ENCODE data around the gene SMIM36.

Gene SMIM36

GRCh38 chr17:55443904-55444303 lies 67.3 kb downstream of the SMIM36 start:
- TF ChIP-seq, protein P1, sequence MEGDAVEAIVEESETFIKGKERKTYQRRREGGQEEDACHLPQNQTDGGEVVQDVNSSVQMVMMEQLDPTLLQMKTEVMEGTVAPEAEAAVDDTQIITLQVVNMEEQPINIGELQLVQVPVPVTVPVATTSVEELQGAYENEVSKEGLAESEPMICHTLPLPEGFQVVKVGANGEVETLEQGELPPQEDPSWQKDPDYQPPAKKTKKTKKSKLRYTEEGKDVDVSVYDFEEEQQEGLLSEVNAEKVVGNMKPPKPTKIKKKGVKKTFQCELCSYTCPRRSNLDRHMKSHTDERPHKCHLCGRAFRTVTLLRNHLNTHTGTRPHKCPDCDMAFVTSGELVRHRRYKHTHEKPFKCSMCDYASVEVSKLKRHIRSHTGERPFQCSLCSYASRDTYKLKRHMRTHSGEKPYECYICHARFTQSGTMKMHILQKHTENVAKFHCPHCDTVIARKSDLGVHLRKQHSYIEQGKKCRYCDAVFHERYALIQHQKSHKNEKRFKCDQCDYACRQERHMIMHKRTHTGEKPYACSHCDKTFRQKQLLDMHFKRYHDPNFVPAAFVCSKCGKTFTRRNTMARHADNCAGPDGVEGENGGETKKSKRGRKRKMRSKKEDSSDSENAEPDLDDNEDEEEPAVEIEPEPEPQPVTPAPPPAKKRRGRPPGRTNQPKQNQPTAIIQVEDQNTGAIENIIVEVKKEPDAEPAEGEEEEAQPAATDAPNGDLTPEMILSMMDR (conservative IDR thresholded peaks at IDR 0.05; ENCODE audit: low read depth), result no peak
- no peak overlapping the region for H3K27ac ChIP-seq
- no peak for DNase-seq (ENCODE audit: low spot score)
- ChIA-PET CTCF (no interaction called here), POLR2A (ENCODE audit: low non-redundant PET) (no interaction called here)

DNA sequence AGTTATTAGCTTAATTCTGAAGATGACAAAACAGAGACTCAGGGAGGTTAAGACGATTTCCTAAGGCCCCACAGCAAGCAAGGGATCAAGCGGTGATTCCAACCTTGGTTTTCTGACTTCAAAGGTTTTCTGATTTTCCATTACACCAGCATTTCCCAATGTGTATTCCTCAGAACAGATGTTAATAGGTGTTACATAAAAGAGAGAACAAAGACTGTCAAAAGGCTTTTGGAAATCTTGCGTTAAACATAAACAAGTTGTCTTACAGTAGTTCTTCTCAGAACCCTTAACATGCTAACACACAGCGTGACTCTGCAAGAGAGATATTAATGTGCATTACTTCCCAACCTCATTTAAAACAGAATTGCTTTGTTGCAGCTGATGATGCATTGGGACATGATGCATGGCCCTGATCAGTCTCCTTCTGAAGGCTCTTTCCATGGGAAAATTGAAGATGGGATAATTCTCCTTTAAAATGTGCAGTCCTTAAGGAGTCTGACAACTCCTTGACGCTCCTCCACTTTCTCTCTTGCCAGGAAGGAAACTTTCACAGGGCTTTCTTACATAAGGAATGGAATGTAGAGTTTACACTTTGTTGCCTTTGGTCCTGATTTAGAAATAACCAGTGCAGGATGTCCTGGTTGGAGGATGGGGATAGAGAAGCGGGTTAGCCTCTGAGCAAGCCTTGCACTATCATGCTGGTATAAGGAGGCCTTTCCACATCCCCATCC lies 68.1 kb downstream of the SMIM36 start:
- DNase-seq (ENCODE audit: low spot score), result no peak
- H3K27ac ChIP-seq, result no peak overlapping the region
- TF ChIP-seq, protein P1 (conservative IDR thresholded peaks at IDR 0.05; ENCODE audit: low read depth), result no peak
- POLR2A ChIA-PET (ENCODE audit: low non-redundant PET), result no interaction called here
- CTCF ChIA-PET, result interaction anchor here (1.2 kb wide), 1 partner anchor 71 kb away, joined by 3 read pairs; no protein-coding TSS in a partner anchor

GRCh38 chr17:55442462-55442861 lies 68.8 kb downstream of the SMIM36 start:
- POLR2A ChIA-PET (ENCODE audit: low non-redundant PET), result no interaction called here
- H3K27ac ChIP-seq, result no peak overlapping the region
- TF ChIP-seq, protein P1 (conservative IDR thresholded peaks at IDR 0.05; ENCODE audit: low read depth), result no peak

DNA sequence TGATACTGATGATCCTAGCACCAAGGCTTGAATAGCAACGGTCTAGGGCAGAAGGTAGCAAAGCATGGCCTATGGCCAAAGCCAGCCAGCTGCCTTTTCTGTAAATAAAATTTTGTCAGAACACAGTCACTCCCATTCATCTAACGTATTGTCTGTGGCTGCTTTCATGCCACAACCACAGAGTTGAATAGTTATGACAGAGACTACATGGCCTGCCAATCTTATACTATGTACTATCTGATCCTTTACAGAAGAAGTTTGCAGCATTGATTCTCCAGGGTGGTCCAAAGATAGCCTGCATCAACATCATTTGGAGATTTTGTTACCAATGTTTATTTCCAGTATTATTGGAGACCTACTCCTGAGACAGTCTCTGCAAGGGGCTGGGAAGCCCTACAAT lies 69.7 kb downstream of the SMIM36 start:
- CTCF ChIA-PET, result interaction anchor here (0.5 kb wide), 1 partner anchor 456 kb away, joined by 5 read pairs; no protein-coding TSS in a partner anchor
- no peak overlapping the region for H3K27ac ChIP-seq
- POLR2A ChIA-PET (ENCODE audit: low non-redundant PET), result no interaction called here
- no peak for DNase-seq (ENCODE audit: low spot score)
- TF ChIP-seq, protein P1 (conservative IDR thresholded peaks at IDR 0.05; ENCODE audit: low read depth), result no peak

More at GRCh38 chr17:55442462-55442861, 68.8 kb downstream of the SMIM36 start:
- CTCF ChIA-PET, result interaction anchor here (1.2 kb wide), 1 partner anchor 72 kb away, joined by 3 read pairs; no protein-coding TSS in a partner anchor
- DNase-seq (ENCODE audit: low spot score), result no peak

DNA sequence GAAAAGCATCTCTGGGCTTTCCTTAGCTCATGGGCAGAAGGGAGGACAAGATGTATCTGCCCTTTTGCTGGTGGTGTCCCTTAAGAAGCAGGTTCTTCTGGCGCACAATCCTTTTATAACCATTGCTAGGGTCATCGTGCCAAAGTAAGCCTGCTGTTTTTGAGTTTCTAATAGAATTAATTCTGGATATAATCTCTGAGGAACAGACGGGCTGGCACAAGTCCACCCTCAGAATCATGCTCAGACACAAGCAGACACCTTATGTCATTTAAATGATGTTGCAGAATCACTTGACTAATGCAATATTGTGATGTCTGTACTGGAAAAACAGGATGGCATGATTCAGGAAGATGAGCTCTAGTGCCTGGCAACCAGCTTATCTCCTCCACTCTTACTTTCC lies 70.9 kb downstream of the SMIM36 start:
- POLR2A ChIA-PET (ENCODE audit: low non-redundant PET), result no interaction called here
- TF ChIP-seq, protein P1 (conservative IDR thresholded peaks at IDR 0.05; ENCODE audit: low read depth), result no peak
- CTCF ChIA-PET, result interaction anchor here (0.7 kb wide), 1 partner anchor 19 kb away, joined by 3 read pairs; no protein-coding TSS in a partner anchor
- H3K27ac ChIP-seq, result no peak overlapping the region
- DNase-seq (ENCODE audit: low spot score), result no peak

DNA sequence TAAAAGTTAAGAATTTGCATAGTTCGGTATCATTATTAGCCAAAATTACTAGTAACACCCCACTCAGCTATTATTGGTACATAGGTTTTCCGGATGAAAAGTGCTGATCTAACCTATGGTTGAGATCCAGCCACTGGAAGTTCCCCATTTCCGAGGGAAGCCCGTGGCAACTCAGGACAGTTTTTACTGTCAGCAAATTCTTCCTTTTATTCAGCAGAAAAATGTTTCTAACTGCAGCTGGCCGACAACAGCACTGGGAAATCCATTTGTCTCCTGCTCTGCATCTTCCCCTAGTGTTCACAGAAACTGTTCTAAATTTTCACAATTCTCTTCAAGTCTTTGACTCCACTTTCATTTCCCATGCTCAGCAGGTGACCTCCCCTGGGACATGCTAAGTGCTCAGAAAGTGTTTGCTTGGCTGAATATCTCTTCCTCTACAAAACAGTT lies 74.1 kb downstream of the SMIM36 start:
- no peak overlapping the region for H3K27ac ChIP-seq
- ChIA-PET CTCF (no interaction called here), POLR2A (ENCODE audit: low non-redundant PET) (no interaction called here)
- TF ChIP-seq, protein P1 (conservative IDR thresholded peaks at IDR 0.05; ENCODE audit: low read depth), result no peak
- no peak for DNase-seq (ENCODE audit: low spot score)
